Activated naive CD4-positive, alpha-beta T cell treated with anti-CD3 and anti-CD28 coated beads for 36 hours (primary cell): ENCODE data around the gene SP4. TPM values are rescaled to one million over a fixed set of nuclear protein-coding genes. Genes with fewer than 3 reads are reported as not detected.
"Not testable (repeated sequence)": the region's sequence is repeated elsewhere in the genome, so short reads cannot be mapped to it uniquely, and the experiment has no call there.

Experiments used
- CTCF ChIA-PET: fragments of 350-600 bp; sonication (Branson Sonifier 250); formaldehyde crosslinking; loops from one replicate; lab custom pipeline; 2021; ENCODE audit warnings: antibody characterized with exemption; lab: Charles Lee
- DNase-seq: peaks from one replicate; pipeline ENCODE4 v3.0.0-alpha.2; 2020
- H3K27ac Mint-ChIP-seq: one replicate; pipeline ENCODE4 v1.8.0; 2021; ENCODE audit warnings: mild to moderate bottlenecking, mixed read lengths
- H3K27me3 Mint-ChIP-seq: one replicate; pipeline ENCODE4 v1.8.0; 2021; ENCODE audit warnings: low read depth, mixed read lengths
- H3K36me3 Mint-ChIP-seq: one replicate; pipeline ENCODE4 v1.8.0; 2021; ENCODE audit warnings: low read depth, mixed read lengths
- H3K4me1 Mint-ChIP-seq: one replicate; pipeline ENCODE4 v1.8.0; 2021; ENCODE audit warnings: low read depth, mixed read lengths
- H3K4me3 Mint-ChIP-seq: one replicate; pipeline ENCODE4 v1.8.0; 2021; ENCODE audit warnings: mild to moderate bottlenecking, moderate library complexity, mixed read lengths
- H3K9me3 Mint-ChIP-seq: one replicate; pipeline ENCODE4 v1.8.0; 2021; ENCODE audit warnings: mixed read lengths
- intact Hi-C: fragments of 100-400 bp; cut with micrococcal nuclease; formaldehyde crosslinking; loops from one replicate; pipeline ENCODE4 v1.15.1; 2023
- total RNA-seq, 2 experiments: library from RNA; stranded (reverse); gene quantifications; one replicate each; pipeline ENCODE4 v1.2.3, GENCODE V29; 2021

Gene SP4
- total RNA-seq, 2 experiments from 2014 or later, result 13.3 to 15.4 TPM

DNA sequence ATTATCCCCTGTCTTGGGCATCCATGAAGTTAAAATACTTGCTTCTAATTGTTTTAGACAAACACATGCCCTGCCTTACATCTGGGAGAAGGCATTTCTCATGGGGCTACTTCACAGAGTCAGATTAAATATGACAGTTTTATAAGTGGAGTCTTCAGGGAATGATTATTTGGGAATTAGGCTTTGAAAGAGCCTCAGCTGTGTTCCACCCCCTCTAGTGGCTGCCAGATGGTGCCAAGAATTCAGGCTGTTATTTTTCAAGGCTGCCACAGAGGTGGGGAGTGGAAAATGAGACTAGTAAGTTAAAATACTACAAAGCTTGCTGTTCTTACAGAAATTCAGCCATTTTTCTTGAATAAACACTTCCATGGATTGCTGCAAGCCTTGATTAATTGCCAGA, 69.2 kb downstream of the SP4 start:
- Mint-ChIP-seq H3K9me3 (peaks cover 20% of the 10 kb centered on the region), H3K4me1 (no peaks in the 10 kb centered on the region), H3K36me3 (peaks cover 63% of the 10 kb centered on the region), H3K27ac (no peak overlapping the region), H3K27me3 (no peaks in the 10 kb centered on the region), H3K4me3 (no peak overlapping the region)
- CTCF ChIA-PET, result no interaction called here
- no peak for DNase-seq
- intact Hi-C loops, result no loop called here

DNA sequence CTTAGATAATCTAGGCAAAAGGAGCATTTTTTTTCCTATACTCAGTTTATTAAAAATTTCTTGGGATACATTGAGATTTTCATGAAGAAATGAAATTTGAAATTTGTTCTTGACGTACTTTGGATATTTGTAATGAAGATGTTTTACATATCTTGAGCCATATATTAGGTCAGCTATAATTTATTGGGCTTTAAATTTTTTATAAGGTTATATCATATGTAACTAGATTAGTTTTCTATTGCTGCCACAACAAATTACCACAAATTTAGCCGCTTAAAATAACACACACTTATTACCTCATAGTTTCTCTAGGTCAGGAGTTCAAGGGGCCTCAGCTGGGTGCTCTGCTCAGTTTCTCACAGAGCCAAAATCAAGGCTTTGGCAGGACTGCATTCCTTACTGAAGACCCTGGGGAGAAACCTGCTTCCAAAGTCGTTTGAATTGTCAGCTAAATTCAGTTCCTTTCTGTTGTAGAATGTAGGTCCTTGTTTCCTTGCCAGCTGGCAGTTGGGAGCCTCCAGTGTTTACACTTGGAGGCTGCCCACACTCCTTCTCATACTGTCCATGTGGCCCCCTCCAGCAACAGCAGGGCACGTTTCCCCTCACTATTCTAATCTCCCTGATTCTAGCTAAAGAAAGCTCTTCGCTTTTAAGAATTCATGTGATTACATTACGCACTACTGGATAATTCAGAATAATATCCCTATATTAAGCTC, 72.4 kb downstream of the SP4 start:
- no peak overlapping the region for H3K27ac Mint-ChIP-seq
- peaks cover 67% of the 10 kb centered on the region for H3K36me3 Mint-ChIP-seq
- CTCF ChIA-PET, result interaction anchor here (0.6 kb wide), 1 partner anchor 299 kb away, joined by 4 read pairs; no protein-coding TSS in a partner anchor
- H3K4me3 Mint-ChIP-seq, result no peak overlapping the region
- no peak for DNase-seq
- intact Hi-C loops, result loop anchor here (10.0 kb wide), 1 partner anchor 715 kb away; the partner anchor contains the start of gene SP8
- no peaks in the 10 kb centered on the region for H3K27me3 Mint-ChIP-seq
- peaks cover 18% of the 10 kb centered on the region for H3K9me3 Mint-ChIP-seq
- no peaks in the 10 kb centered on the region for H3K4me1 Mint-ChIP-seq

DNA sequence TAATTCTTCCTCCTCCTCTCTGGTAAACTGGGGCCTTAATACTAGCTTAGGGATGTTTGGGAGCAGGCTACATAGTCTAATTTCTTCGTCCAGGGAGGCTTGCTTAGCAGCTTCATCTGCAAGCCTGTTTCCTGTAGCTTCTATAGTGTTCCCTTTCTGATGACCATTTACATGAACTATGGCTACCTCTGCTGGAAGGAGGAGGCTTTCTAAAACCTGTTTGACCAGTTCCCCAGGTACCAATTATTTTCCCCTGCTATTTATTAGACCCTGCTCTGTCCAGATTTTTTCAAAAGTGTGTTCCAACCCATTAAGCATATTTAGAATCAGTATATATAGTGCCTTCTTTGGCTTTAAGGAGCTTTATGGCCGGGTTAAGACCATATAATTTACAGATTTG, 76.1 kb downstream of the SP4 start:
- H3K27ac Mint-ChIP-seq, result no peak overlapping the region
- CTCF ChIA-PET, result no interaction called here
- H3K4me3 Mint-ChIP-seq, result no peak overlapping the region
- intact Hi-C loops, result loop anchor here (10.0 kb wide), 1 partner anchor 719 kb away; the partner anchor contains the start of gene SP8
- peaks cover 19% of the 10 kb centered on the region for H3K9me3 Mint-ChIP-seq
- H3K27me3 Mint-ChIP-seq, result no peaks in the 10 kb centered on the region
- H3K36me3 Mint-ChIP-seq, result peaks cover 71% of the 10 kb centered on the region
- no peaks in the 10 kb centered on the region for H3K4me1 Mint-ChIP-seq
- no peak for DNase-seq

DNA sequence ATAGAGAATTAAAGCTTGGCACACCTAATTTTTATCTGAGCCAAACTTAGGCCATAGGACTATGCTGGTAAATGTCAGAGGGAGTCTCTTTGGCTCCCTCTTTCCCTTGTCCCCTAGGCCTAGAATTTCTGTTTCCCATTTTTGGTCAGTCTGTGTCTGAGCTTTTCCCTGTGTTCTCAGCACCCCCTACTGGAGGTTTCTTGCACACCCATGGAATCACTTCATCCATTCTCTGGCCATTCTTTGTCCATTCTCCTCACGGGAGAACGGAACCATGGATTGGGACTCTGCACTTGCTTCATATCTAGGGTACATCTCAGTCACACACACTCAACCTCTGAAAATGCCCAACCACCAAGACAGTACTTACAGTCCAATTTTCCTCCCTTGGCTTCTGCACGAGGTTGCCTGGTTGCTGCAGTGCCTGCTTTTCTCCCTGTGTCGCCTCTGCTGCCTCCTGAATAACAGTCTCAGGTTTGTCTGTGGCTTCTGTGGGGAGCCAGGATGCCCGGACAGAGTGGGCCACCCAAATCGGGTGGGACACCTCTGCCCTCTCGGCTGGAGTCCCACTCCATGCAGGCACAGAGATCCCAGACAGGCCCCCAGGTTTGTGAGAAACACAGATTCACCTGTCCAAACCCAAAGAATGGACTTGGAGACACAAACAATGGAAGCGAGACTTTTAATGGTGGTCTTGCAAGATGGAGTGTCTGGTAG, 79.9 kb downstream of the SP4 start:
- CTCF ChIA-PET, result interaction anchor here (0.6 to 1.6 kb wide), 4 partner anchors 15 to 581 kb away, joined by 3 to 4 read pairs (median 3); partner anchors contain the start of gene SP4
- H3K27me3 Mint-ChIP-seq, result no peaks in the 10 kb centered on the region
- intact Hi-C loops, result loop anchor here (1.0 to 10.0 kb wide), 3 partner anchors 246 to 723 kb away; partner anchors contain the start of gene SP8
- no peaks in the 10 kb centered on the region for H3K4me1 Mint-ChIP-seq
- peaks cover 55% of the 10 kb centered on the region for H3K36me3 Mint-ChIP-seq
- no peak overlapping the region for H3K4me3 Mint-ChIP-seq
- DNase-seq, result peak; percentile 50
- peaks cover 19% of the 10 kb centered on the region for H3K9me3 Mint-ChIP-seq
- H3K27ac Mint-ChIP-seq, result no peak overlapping the region

DNA sequence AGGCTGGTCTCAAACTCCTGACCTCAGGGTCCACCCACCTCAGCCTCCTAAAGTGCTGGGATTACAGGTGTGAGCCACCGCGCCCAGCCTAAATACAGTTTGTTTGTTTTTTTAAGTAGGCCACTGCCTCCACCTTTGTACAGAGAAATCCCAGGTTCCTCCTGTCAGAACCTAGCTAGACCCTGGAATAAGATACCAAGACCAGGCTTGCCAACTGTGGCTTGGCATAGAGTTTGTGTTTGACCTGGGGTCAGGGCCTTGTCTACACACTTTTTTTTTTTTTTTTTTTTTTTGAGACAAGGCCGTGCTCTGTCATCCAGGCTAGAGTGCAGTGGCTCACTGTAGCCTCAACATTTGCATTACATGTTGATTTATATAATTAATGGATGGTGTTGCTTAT, 80.7 kb downstream of the SP4 start:
- Mint-ChIP-seq H3K4me1 (no peaks in the 10 kb centered on the region), H3K36me3 (peaks cover 51% of the 10 kb centered on the region), H3K4me3 (no peak overlapping the region), H3K27me3 (no peaks in the 10 kb centered on the region), H3K27ac (no peak overlapping the region), H3K9me3 (peaks cover 19% of the 10 kb centered on the region)
- intact Hi-C loops, result loop anchor here (10.0 kb wide), 1 partner anchor 724 kb away; the partner anchor contains the start of gene SP8
- CTCF ChIA-PET, result interaction anchor here (0.6 to 1.2 kb wide), 2 partner anchors 251 to 582 kb away, joined by 3 to 4 read pairs; no protein-coding TSS in a partner anchor
- DNase-seq, result no peak

DNA sequence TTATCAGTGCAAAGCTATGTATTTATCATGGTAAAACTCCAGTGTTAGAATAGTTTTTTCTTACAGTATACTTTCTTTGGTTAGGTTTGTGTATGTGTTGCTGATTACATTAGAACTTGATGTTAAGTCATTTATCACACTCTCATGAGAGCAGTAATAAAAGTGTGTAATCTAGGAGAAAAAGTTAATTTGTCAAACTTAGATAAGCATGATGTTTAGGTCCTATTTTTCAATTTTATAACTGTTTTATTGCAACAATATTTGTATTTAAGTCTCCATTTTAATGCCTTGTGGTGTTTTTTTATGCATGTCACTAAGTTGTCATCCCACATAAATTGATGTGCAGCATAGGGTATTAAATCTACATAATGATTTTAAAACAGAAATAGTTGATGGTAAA, 86.2 kb downstream of the SP4 start:
- no peak for DNase-seq
- Mint-ChIP-seq H3K4me3 (no peak overlapping the region), H3K9me3 (no peaks in the 10 kb centered on the region), H3K27me3 (no peaks in the 10 kb centered on the region), H3K36me3 (peaks cover 14% of the 10 kb centered on the region), H3K4me1 (no peaks in the 10 kb centered on the region), H3K27ac (no peak overlapping the region)
- CTCF ChIA-PET, result interaction anchor here (0.9 kb wide), 1 partner anchor 252 kb away, joined by 3 read pairs; no protein-coding TSS in a partner anchor
- intact Hi-C loops, result no loop called here

DNA sequence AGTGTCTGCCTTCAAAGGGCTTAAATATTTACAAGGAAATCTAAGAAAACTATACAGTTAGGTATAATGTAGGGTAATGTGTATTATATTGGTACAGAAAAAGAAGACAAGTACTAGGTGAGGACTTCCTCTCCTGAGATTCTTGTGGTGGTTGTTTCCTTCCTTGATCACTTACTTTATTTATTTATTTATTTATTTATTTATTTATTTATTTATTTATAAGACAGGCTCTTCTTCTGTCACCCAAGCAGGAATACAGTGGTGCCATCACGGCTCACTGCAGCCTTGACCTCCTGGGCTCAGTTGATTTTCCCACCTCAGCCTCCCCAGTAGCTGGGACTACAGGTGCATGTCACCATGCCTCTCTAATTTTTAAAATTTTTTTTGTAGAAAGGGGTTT, 96.8 kb downstream of the SP4 start:
- H3K4me1 Mint-ChIP-seq, result no peaks in the 10 kb centered on the region
- H3K27me3 Mint-ChIP-seq, result no peaks in the 10 kb centered on the region
- H3K27ac Mint-ChIP-seq, result no peak overlapping the region
- no peak overlapping the region for H3K4me3 Mint-ChIP-seq
- H3K9me3 Mint-ChIP-seq, result peaks cover 6% of the 10 kb centered on the region
- CTCF ChIA-PET, result no interaction called here
- no peaks in the 10 kb centered on the region for H3K36me3 Mint-ChIP-seq
- no peak for DNase-seq
- intact Hi-C loops, result loop anchor here (5.0 to 10.0 kb wide), 3 partner anchors 243 to 480 kb away; no protein-coding TSS in a partner anchor

DNA sequence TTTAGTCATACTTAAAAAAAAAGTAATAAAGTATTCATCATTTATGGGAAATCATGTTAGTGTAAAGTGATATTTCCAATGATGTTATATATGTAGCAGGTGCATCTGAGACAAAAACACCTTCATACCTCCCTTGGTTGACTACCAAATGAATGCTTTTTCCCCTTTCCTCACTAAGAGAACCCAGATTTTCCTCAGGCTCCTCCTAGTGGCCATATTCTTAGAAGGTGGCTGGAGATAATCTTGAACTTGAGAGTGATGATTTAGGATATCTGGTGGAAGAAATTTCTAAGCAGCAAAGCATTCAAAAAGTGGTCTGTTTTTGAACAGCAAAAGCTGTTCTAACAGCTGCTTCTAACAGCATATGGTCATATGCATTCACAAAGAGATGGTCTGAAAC, 98.1 kb downstream of the SP4 start:
- CTCF ChIA-PET, result interaction anchor here (1.2 kb wide), 1 partner anchor 217 kb away, joined by 3 read pairs; no protein-coding TSS in a partner anchor
- intact Hi-C loops, result loop anchor here (1.0 to 10.0 kb wide), 4 partner anchors 241 to 479 kb away; no protein-coding TSS in a partner anchor
- no peak overlapping the region for H3K4me3 Mint-ChIP-seq
- no peaks in the 10 kb centered on the region for H3K4me1 Mint-ChIP-seq
- H3K27ac Mint-ChIP-seq, result no peak overlapping the region
- no peaks in the 10 kb centered on the region for H3K36me3 Mint-ChIP-seq
- DNase-seq, result no peak
- H3K9me3 Mint-ChIP-seq, result peaks cover 6% of the 10 kb centered on the region
- no peaks in the 10 kb centered on the region for H3K27me3 Mint-ChIP-seq

DNA sequence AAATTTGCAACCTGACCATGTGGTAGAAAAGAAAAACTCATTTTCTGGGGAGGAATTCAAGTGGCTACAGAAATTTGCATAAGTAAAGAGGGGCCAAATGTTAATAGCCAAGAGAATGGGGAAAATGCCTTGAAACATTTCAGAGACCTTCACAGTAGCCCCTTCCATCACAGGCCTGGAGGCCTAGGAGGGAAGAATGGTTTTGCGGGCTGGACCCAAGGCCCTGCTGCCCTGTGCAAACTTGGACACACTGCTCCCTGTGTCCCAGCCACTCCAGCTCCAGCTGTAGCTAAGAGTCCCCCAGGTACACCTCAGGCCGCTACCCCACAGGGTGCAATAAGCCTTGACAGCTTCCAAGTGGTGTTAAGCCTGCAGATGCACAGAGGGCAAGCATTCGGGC, 98.6 kb downstream of the SP4 start:
- no peak for DNase-seq
- no peak overlapping the region for H3K27ac Mint-ChIP-seq
- H3K27me3 Mint-ChIP-seq, result no peaks in the 10 kb centered on the region
- H3K4me1 Mint-ChIP-seq, result no peaks in the 10 kb centered on the region
- intact Hi-C loops, result loop anchor here (1.0 to 10.0 kb wide), 4 partner anchors 241 to 478 kb away; no protein-coding TSS in a partner anchor
- CTCF ChIA-PET, result interaction anchor here (1.2 kb wide), 1 partner anchor 217 kb away, joined by 3 read pairs; no protein-coding TSS in a partner anchor
- H3K36me3 Mint-ChIP-seq, result no peaks in the 10 kb centered on the region
- H3K9me3 Mint-ChIP-seq, result peaks cover 6% of the 10 kb centered on the region
- no peak overlapping the region for H3K4me3 Mint-ChIP-seq

DNA sequence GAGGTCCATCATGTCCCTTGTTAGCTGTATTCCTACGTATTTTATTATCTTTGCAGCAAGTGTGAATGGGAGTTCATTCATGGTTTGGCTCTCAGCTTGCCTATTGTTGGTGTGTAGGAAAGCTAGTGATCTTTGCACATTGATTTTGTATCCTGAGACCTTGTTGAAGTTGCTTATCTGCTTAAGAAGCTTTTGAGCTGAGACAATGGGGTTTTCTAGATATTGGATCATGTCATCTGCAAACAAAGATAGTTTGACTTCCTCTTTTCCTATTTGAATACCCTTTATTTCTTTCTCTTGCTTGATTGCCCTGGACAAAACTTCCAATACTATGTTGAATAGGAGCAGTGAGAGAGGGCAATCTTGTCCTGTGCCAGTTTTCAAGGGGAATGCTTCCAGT, 104.6 kb downstream of the SP4 start:
- H3K4me1 Mint-ChIP-seq, CTCF ChIA-PET, intact Hi-C loops, H3K27me3 Mint-ChIP-seq, H3K4me3 Mint-ChIP-seq, H3K9me3 Mint-ChIP-seq, DNase-seq, H3K36me3 Mint-ChIP-seq, H3K27ac Mint-ChIP-seq: not testable (repeated sequence)

DNA sequence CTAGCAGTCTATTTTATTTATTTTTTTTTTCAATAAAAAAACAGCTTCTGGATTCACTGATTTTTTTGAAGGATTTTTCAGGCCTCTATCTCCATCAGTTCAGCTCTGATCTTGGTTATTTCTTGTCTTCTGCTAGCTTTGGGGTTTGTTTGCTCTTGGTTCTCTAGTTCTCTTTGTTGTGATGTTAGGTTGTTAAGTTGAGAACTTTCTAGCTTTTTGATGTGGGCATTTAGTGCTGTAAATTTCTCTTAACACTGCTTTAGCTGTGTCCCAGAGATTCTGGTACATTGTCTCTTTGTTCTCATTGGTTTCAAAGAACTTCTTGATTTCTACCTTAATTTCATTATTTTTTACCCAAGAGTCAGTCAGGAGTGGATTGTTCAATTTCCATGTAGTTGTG, 105.8 kb downstream of the SP4 start:
- H3K9me3 Mint-ChIP-seq, CTCF ChIA-PET, H3K36me3 Mint-ChIP-seq, H3K4me1 Mint-ChIP-seq, H3K27me3 Mint-ChIP-seq, DNase-seq, intact Hi-C loops, H3K4me3 Mint-ChIP-seq, H3K27ac Mint-ChIP-seq: not testable (repeated sequence)

DNA sequence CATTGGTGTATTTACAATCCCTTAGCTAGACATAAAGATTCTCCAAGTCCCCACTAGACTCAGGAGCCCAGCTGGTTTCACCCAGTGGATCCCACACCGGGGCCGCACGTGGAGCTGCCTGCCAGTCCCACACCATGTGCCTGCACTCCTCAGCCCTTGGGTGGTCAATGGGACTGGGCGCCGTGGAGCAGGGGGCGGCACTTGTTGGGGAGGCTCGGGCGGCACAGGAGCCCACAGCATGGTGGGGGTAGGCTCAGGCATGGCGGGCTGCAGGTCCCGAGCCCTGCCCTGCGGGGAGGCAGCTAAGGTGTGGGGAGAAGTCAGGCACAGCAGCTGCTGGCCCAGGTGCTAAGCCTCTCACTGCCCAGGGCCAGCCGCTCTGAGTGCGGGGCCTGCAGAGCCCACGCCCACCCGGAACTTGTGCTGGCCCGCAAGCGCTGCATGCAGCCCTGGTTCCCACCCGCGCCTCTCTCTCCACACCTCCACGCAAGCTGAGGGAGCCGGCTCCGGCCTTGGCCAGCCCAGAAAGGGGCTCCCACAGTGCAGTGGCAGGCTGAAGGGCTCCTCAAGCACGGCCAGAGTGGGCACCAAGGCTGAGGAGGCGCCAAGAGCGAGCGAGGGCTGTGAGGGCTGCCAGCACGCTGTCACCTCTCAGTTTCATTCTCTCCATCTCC, 108.7 kb downstream of the SP4 start:
- DNase-seq, CTCF ChIA-PET, H3K27me3 Mint-ChIP-seq, H3K9me3 Mint-ChIP-seq, intact Hi-C loops, H3K27ac Mint-ChIP-seq, H3K36me3 Mint-ChIP-seq, H3K4me1 Mint-ChIP-seq, H3K4me3 Mint-ChIP-seq: not testable (repeated sequence)
